ENCODE data around the gene SCNN1A.

SCNN1A gene

DNA sequence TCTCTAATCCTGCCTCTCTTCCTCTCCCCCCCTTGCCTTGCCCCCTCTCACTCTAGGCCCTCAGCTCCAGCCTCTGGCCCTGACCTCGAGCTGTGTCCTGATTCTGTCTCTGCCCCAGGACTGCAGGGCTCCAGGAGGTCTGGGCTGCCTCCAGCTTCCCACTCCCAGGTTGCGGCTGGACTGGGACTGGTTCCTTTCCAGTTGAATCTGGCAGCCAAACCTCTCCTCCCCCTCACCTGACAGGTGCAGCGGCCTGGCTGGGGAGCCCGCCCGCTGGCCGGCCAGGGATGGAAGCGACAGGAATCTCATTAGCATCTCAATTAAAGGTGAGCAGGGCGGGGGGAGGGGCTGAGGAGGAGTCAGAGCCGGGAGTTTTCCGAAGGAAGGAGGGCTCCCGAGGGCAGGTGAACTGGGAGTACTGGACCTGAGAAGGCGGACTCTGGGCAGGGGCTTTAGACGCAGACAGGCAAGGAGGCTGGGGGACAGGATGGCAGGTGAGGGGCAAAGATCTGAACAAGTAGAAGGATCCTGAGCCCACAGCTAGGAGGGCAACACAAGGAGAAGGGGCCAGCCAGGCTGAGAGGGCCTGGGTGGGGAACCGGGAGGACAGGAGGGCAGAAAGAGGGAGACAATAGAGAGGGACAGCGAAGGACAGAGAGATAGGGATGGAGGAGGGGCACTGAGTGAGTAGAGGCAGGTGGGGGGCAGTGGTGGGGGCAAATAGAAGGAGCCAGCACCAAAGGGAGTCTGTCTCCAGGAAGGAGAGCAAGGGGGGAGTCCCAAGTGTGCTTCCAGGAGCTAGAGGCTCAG is at the start of gene SCNN1A:
Gene SCNN1A, minus strand, starts transcription at position 295 of the 810 bp plus-strand sequence. CDS start 780 bp downstream, outside the sequence.
- Mint-ChIP-seq H3K4me3 (peak within 1 kb of the TSS; percentile 44), H3K27ac (peak within 1 kb of the TSS; percentile 79), H3K36me3 (ENCODE audit: low read depth) (no peaks in the 10 kb centered on the region), H3K4me1 (ENCODE audit: low read depth) (peaks cover 21% of the 10 kb centered on the region), H3K27me3 (ENCODE audit: low read depth) (peaks cover 3% of the 10 kb centered on the region), H3K9me3 (no peaks in the 10 kb centered on the region)
- no peak for DNase-seq (ENCODE audit: low spot score)

DNA sequence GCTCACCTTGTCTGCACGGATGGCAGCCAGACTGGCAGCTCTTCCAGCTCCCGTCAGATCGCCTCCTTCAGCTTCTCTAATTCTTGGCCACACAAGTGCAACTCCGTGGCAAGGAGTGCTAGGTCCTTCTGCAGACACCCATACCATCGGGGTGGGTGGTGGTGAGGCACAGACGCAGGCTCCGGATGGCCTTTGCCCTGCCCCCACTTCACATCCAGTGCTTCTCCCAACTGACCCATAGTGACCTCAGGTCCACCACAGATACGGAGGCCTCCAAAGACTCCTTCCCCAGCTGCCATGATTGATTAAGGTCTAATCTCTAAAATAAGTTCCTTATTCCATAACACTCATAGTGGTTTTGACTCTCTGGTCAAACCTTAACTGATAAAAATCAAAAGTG is 49.5 kb upstream of the SCNN1A start:
- Mint-ChIP-seq H3K4me3 (no peak overlapping the region), H3K36me3 (ENCODE audit: low read depth) (no peaks in the 10 kb centered on the region), H3K27me3 (ENCODE audit: low read depth) (no peaks in the 10 kb centered on the region), H3K4me1 (ENCODE audit: low read depth) (peaks cover 39% of the 10 kb centered on the region), H3K27ac (peak overlapping the region; percentile 75), H3K9me3 (no peaks in the 10 kb centered on the region)
- DNase-seq (ENCODE audit: low spot score) = no peak

DNA sequence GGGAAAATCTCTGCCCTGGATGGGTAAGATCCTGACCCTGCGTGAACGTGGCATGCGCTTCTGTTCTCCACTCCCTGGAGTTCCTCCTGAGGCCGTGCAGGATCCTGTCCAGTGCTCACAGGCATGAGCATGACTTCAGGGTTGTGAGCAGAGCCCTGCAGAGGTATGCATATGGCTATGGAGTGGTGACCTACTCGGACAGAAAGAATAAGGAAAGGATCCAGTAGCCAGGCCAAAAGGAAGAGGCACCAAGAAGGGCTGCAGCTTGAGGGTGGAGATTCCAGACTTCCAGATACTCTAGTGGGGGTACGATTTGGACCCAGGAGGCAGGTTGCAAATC is 48.6 kb upstream of the SCNN1A start:
- no peak for DNase-seq (ENCODE audit: low spot score)
- Mint-ChIP-seq H3K27me3 (ENCODE audit: low read depth) (no peaks in the 10 kb centered on the region), H3K36me3 (ENCODE audit: low read depth) (no peaks in the 10 kb centered on the region), H3K4me1 (ENCODE audit: low read depth) (peaks cover 39% of the 10 kb centered on the region), H3K9me3 (no peaks in the 10 kb centered on the region), H3K27ac (peak overlapping the region; percentile 77), H3K4me3 (no peak overlapping the region)

DNA sequence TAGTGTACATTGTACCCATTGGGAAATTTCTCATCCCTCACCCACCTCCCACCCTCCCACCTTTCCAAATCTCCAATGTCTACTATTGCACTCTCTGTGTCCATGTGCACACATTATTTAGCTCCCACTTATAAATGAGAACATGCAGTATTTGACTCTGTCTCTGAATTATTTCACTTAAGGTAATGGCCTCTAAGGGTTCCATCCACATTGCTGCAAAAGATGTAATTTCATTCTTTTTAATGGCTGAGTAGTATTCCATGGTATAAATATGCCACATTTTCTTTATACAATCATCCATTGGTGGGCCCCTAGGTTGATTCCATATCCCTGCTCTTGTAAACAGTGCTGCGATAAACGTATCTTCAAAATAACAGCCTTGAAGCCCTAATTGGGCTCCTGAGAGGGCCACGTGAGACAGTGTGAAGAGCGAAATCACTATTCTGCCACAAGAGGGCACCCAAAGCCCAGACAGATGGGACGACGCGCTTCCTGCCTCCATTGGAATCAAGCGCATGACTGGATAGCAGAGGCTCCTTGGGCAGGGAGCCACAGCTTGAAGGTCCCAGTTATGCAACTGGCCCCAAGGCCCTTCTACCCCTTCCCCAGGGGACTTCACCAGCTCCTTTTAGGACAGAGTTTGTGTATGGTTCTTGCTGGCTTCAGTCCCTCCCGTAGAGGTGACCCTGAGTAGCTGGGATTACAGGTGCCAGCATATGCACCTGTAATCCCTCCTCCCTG is 48.1 kb upstream of the SCNN1A start:
- peak; percentile 77 for DNase-seq (ENCODE audit: low spot score)
- Mint-ChIP-seq H3K36me3 (ENCODE audit: low read depth) (no peaks in the 10 kb centered on the region), H3K27me3 (ENCODE audit: low read depth) (no peaks in the 10 kb centered on the region), H3K9me3 (no peaks in the 10 kb centered on the region), H3K27ac (peak overlapping the region; percentile 77), H3K4me1 (ENCODE audit: low read depth) (peaks cover 39% of the 10 kb centered on the region), H3K4me3 (no peak overlapping the region)

DNA sequence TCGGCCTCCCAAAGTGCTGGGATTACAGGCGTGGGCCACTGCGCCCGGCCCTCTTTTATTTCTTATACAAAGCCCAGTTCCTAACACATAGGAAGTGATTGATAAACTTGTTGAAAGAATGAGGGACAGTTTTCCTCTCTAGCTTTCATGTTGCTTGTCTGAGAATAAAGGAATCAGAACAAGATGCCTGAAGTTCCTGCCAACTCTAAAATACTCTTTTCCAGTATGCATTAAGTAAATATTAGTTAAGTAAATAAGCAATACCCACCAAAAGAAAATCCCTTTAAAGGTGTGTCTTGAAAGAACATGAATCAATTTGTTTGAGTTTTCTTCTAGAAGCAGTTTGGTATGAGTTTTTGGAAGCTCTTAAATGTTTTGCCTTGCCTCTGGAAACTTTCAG is 45.0 kb upstream of the SCNN1A start:
- H3K27ac Mint-ChIP-seq = no peak overlapping the region
- H3K4me1 Mint-ChIP-seq (ENCODE audit: low read depth) = peaks cover 24% of the 10 kb centered on the region
- no peaks in the 10 kb centered on the region for H3K36me3 Mint-ChIP-seq (ENCODE audit: low read depth)
- no peaks in the 10 kb centered on the region for H3K27me3 Mint-ChIP-seq (ENCODE audit: low read depth)
- no peak overlapping the region for H3K4me3 Mint-ChIP-seq
- H3K9me3 Mint-ChIP-seq = no peaks in the 10 kb centered on the region
- DNase-seq (ENCODE audit: low spot score) = no peak

DNA sequence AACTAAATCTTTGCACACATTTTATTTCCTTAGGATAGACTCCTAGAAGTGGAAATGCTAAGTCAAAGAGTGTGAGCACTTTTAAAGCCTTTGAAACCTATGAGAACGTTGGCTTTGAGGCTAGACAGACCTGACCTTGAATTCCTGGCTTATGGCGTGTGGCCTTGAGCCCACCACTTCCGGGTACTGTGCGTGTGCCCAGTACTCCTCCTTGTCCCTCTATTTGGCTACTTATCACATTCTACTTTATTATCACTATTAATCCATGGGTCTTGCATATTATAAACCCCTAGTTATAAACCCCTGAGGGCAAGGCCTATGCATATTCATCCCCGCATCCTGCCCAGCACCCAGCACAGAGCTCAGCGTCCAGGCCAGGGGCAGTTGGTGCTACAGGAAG is 43.4 kb upstream of the SCNN1A start:
- Mint-ChIP-seq H3K9me3 (no peaks in the 10 kb centered on the region), H3K36me3 (ENCODE audit: low read depth) (no peaks in the 10 kb centered on the region), H3K27ac (no peak overlapping the region), H3K4me1 (ENCODE audit: low read depth) (peaks cover 19% of the 10 kb centered on the region), H3K4me3 (no peak overlapping the region), H3K27me3 (ENCODE audit: low read depth) (no peaks in the 10 kb centered on the region)
- no peak for DNase-seq (ENCODE audit: low spot score)

DNA sequence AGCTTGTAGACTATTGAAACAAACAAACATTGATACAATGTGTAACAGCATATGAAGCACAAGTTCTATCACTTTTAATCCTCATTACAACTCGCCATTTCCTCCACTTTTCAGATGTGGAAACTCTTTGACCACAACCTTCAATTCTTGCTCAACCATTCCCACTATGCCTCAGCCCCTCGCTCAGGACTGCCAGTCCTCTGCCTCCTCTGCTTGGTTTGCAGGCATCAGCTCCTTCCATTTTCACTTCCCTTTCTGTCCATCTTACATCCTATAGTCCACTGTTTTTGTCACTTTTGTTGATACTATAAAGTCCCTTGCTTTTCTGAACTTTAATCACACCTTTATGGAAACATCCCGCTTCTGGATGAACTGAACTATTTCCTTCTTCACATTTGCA is 41.2 kb upstream of the SCNN1A start:
- H3K27ac Mint-ChIP-seq = no peak overlapping the region
- H3K36me3 Mint-ChIP-seq (ENCODE audit: low read depth) = no peaks in the 10 kb centered on the region

DNA sequence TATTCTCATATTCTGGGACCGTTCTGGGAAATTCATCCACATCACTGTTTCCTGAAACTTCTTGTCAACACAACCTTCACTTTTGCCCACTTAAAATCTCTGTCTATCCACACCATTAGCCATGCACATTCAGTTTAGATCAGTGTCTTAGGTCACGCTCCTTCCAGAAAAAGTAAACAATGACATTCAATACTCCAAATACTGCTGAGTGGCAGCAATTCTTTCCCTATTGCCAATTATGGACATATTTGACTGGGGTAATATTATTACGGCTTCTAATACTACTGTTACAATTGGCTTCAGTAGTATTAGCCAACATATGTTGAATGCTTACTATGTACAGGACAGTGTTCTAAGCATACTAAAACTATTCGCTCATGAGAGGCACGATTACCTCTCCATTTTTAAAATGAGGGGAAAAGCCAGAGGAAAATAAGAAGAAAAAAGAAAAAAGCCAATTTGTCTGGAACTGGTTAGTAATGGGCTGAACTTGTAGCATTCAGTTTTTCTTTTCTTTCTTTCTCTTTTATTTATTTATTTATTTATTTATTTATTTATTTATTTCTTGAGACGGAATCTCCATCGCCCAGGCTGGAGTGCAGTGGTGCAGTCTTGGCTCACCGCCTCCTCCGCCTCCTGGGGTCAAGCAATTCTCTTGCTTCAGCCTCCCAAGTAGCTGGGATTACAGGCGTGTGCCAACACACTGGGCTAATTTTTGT is 32.0 kb upstream of the SCNN1A start:
- no peaks in the 10 kb centered on the region for H3K36me3 Mint-ChIP-seq (ENCODE audit: low read depth)
- no peaks in the 10 kb centered on the region for H3K9me3 Mint-ChIP-seq
- no peaks in the 10 kb centered on the region for H3K4me1 Mint-ChIP-seq (ENCODE audit: low read depth)
- no peak overlapping the region for H3K4me3 Mint-ChIP-seq
- DNase-seq (ENCODE audit: low spot score) = no peak
- no peak overlapping the region for H3K27ac Mint-ChIP-seq
- H3K27me3 Mint-ChIP-seq (ENCODE audit: low read depth) = peaks cover 12% of the 10 kb centered on the region

More for the DNA sequence above, 41.2 kb upstream of the SCNN1A start:
- H3K4me1 Mint-ChIP-seq (ENCODE audit: low read depth) = peaks cover 13% of the 10 kb centered on the region
- DNase-seq (ENCODE audit: low spot score) = no peak
- no peaks in the 10 kb centered on the region for H3K27me3 Mint-ChIP-seq (ENCODE audit: low read depth)
- H3K4me3 Mint-ChIP-seq = no peak overlapping the region
- no peaks in the 10 kb centered on the region for H3K9me3 Mint-ChIP-seq

DNA sequence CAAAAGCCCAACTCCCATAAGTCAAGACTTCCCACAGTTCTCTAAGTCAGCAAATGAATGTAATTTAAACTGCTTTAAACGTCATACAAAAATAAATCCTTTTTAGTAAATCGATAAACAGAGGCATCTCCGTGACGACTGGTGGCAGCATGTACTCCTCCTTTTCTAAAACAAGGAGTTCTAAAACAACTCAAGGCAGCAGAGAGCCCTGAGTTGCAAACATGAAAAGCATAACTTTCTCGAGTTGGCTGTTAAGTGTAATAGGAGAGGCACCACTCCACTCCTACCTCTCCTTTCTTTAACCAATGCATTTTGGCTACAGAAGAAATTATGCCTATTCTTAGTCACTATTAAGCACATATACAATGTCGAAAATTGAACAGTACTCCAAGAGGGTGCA is 30.6 kb upstream of the SCNN1A start:
- Mint-ChIP-seq H3K27ac (no peak overlapping the region), H3K9me3 (no peaks in the 10 kb centered on the region), H3K27me3 (ENCODE audit: low read depth) (peaks cover 12% of the 10 kb centered on the region), H3K4me1 (ENCODE audit: low read depth) (no peaks in the 10 kb centered on the region), H3K36me3 (ENCODE audit: low read depth) (no peaks in the 10 kb centered on the region), H3K4me3 (no peak overlapping the region)
- DNase-seq (ENCODE audit: low spot score) = no peak

DNA sequence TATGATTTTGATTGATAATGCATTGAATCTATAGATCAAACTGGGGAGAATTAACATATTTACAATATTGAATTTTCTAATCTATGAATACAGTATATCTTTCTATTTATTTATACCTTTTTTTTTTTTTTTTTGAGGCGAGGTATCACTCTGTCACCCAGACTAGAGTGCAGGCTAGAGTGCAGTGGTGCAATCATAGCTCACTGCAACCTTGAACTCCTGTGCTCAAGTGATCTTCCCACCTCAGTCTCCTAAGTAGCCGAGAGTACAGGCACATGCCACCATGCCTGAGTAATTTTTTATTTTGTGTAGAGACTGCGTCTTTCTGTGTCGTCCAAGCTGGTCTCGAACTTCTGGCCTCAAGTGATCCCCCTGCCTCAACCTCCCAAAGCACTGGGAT is 29.0 kb upstream of the SCNN1A start:
- no peaks in the 10 kb centered on the region for H3K4me1 Mint-ChIP-seq (ENCODE audit: low read depth)

DNA sequence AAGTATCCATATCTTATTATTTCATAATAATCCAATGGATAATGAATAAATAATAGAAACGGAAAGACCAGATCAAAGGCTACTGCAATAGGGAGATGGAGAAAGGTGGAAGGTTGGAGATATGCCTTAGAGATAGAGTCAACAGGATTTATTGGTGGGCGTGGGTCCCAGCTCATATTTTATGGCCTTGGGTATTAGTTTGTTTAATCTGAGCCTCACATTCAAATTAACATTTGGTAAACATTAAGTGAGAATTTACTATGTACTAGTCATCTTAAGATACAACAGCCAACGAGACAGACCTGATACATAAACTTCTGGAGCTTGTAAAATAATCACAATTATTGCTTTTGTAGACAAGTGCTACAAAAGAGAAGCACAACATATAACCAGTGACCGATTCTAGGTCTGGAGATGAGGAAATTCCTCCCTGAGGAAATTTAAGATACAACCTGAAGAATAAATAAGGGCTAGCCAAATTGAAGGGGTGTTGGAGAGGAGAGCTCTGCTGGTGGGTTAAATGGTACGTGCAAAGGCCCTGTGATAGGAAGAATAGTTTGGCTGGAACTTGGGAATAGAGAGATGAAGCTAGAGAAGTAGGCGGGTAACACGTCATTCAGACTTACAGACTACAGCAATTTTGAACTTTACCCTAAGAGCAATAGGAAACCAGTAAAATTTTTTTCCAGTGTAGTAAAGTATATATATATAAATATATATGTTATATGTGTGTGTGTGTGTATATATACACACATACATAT is 24.7 kb upstream of the SCNN1A start:
- Mint-ChIP-seq H3K27ac (no peak overlapping the region), H3K36me3 (ENCODE audit: low read depth) (no peaks in the 10 kb centered on the region), H3K4me1 (ENCODE audit: low read depth) (no peaks in the 10 kb centered on the region), H3K27me3 (ENCODE audit: low read depth) (peaks cover 10% of the 10 kb centered on the region), H3K9me3 (no peaks in the 10 kb centered on the region), H3K4me3 (no peak overlapping the region)
- no peak for DNase-seq (ENCODE audit: low spot score)

More for the DNA sequence above, 29.0 kb upstream of the SCNN1A start:
- H3K9me3 Mint-ChIP-seq = no peaks in the 10 kb centered on the region
- H3K27ac Mint-ChIP-seq = no peak overlapping the region
- peaks cover 10% of the 10 kb centered on the region for H3K27me3 Mint-ChIP-seq (ENCODE audit: low read depth)
- H3K36me3 Mint-ChIP-seq (ENCODE audit: low read depth) = no peaks in the 10 kb centered on the region
- H3K4me3 Mint-ChIP-seq = no peak overlapping the region
- no peak for DNase-seq (ENCODE audit: low spot score)

DNA sequence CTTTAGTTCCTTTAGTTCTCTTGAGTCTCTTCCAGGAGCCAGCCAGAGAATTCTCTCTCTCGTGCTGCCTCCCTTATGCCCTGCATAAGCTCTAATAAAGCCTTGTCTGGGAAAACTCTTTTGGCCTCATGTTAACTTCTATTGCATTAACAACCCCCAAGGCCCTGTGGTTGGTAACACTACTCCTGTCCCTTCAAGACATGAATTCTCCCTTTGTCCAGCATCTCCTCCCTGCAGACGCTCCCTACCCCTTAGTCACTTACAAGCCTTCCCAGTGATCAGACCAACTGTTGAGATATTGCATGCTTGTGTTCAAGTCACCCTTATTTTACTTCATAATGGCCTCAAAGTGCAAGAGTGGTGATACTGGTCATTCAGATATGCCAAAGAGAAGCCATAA is 20.7 kb upstream of the SCNN1A start:
- Mint-ChIP-seq H3K4me3 (no peak overlapping the region), H3K27me3 (ENCODE audit: low read depth) (peaks cover 8% of the 10 kb centered on the region), H3K4me1 (ENCODE audit: low read depth) (no peaks in the 10 kb centered on the region), H3K9me3 (no peaks in the 10 kb centered on the region), H3K27ac (no peak overlapping the region), H3K36me3 (ENCODE audit: low read depth) (no peaks in the 10 kb centered on the region)
- no peak for DNase-seq (ENCODE audit: low spot score)

DNA sequence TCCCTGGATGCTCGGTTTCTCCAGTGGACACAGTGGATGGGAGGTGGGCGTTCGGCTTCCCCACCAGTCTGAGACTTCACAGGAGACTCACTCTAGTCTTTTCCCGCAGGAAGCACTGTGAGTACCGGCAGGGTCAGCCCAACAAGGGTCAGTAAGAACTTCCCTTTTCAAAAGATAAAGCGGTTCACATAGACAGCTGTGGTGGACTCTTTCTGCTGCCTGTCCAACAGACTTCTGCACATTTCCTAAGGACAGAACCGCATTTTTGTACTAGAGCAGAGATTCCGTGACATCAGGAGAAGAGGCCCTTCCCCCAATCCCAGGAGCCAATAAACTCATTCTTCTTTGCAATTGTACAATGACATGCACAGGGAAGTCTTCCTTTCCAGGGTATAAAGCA is 19.0 kb upstream of the SCNN1A start:
- H3K4me1 Mint-ChIP-seq (ENCODE audit: low read depth) = no peaks in the 10 kb centered on the region
- no peak overlapping the region for H3K27ac Mint-ChIP-seq

More for the DNA sequence above, 19.0 kb upstream of the SCNN1A start:
- Mint-ChIP-seq H3K27me3 (ENCODE audit: low read depth) (peaks cover 8% of the 10 kb centered on the region), H3K36me3 (ENCODE audit: low read depth) (no peaks in the 10 kb centered on the region), H3K9me3 (no peaks in the 10 kb centered on the region), H3K4me3 (no peak overlapping the region)
- no peak for DNase-seq (ENCODE audit: low spot score)

Data from T-helper 2 cell treated with Interferon-gamma antibody and Interleukin-4, amounts not matched to agents 5 μg/mL and 100 μg/mL, for 36 hours (primary cell).